Dendritic cell treated with granulocyte-macrophage colony-stimulating factor and Interleukin-4, amounts not matched to agents 40 ng/mL and 50 ng/mL, for 4 days (primary cell): ENCODE data around the gene CCNY.

ENCODE experiments used
- H3K27ac Mint-ChIP-seq: one replicate; pipeline ENCODE4 v1.8.0; 2022; ENCODE audit warnings: mild to moderate bottlenecking, mixed read lengths
- H3K27me3 Mint-ChIP-seq: one replicate; pipeline ENCODE4 v1.8.0; 2022; ENCODE audit warnings: mild to moderate bottlenecking, mixed read lengths
- H3K36me3 Mint-ChIP-seq: one replicate; pipeline ENCODE4 v1.8.0; 2022; ENCODE audit warnings: low read depth, mixed read lengths
- H3K4me1 Mint-ChIP-seq: one replicate; pipeline ENCODE4 v1.8.0; 2022; ENCODE audit warnings: low read depth, mixed read lengths
- H3K4me3 Mint-ChIP-seq: one replicate; pipeline ENCODE4 v1.8.0; 2022; ENCODE audit warnings: mild to moderate bottlenecking, moderate library complexity, mixed read lengths
- H3K9me3 Mint-ChIP-seq: one replicate; pipeline ENCODE4 v1.8.0; 2022; ENCODE audit warnings: mixed read lengths
- intact Hi-C: fragments of 100-400 bp; cut with micrococcal nuclease; formaldehyde crosslinking; loops from one replicate; pipeline ENCODE4 v1.15.0; 2022

Gene CCNY

GRCh38 chr10:35390161-35390840 lies 54.0 kb downstream of the CCNY start:
- Mint-ChIP-seq H3K9me3 (peaks cover 16% of the 10 kb centered on the region), H3K27me3 (no peaks in the 10 kb centered on the region), H3K4me3 (no peak overlapping the region), H3K27ac (no peak overlapping the region), H3K4me1 (peaks cover 64% of the 10 kb centered on the region), H3K36me3 (peaks cover 28% of the 10 kb centered on the region)
- intact Hi-C loops, result no loop called here

GRCh38 chr10:35390843-35391152 lies 54.5 kb downstream of the CCNY start:
- no peak overlapping the region for H3K4me3 Mint-ChIP-seq
- peaks cover 65% of the 10 kb centered on the region for H3K4me1 Mint-ChIP-seq
- no peaks in the 10 kb centered on the region for H3K27me3 Mint-ChIP-seq
- H3K9me3 Mint-ChIP-seq, result peaks cover 16% of the 10 kb centered on the region
- H3K36me3 Mint-ChIP-seq, result peaks cover 28% of the 10 kb centered on the region
- intact Hi-C loops, result no loop called here
- H3K27ac Mint-ChIP-seq, result peak overlapping the region; percentile 25

- Mint-ChIP-seq H3K27me3 (no peaks in the 10 kb centered on the region), H3K36me3 (peaks cover 27% of the 10 kb centered on the region), H3K9me3 (peaks cover 16% of the 10 kb centered on the region), H3K4me1 (peaks cover 65% of the 10 kb centered on the region), H3K27ac (peak overlapping the region; percentile 25), H3K4me3 (no peak overlapping the region)
- intact Hi-C loops, result no loop called here
These were observed 55.0 kb downstream of the CCNY start for GRCh38 chr10:35391153-35391953.

- H3K4me3 Mint-ChIP-seq, result no peak overlapping the region
- H3K9me3 Mint-ChIP-seq, result peaks cover 16% of the 10 kb centered on the region
- H3K4me1 Mint-ChIP-seq, result peaks cover 65% of the 10 kb centered on the region
- intact Hi-C loops, result no loop called here
- no peaks in the 10 kb centered on the region for H3K27me3 Mint-ChIP-seq
- H3K36me3 Mint-ChIP-seq, result peaks cover 27% of the 10 kb centered on the region
- peak overlapping the region; percentile 25 for H3K27ac Mint-ChIP-seq
These were observed 55.6 kb downstream of the CCNY start for GRCh38 chr10:35391954-35392262.

- Mint-ChIP-seq H3K9me3 (peaks cover 16% of the 10 kb centered on the region), H3K27ac (no peak overlapping the region), H3K36me3 (peaks cover 27% of the 10 kb centered on the region), H3K27me3 (no peaks in the 10 kb centered on the region), H3K4me1 (peaks cover 66% of the 10 kb centered on the region), H3K4me3 (no peak overlapping the region)
- intact Hi-C loops, result no loop called here
These were observed 56.3 kb downstream of the CCNY start for GRCh38 chr10:35392482-35393228.

GRCh38 chr10:35394411-35394851 lies 58.1 kb downstream of the CCNY start:
- Mint-ChIP-seq H3K27ac (no peak overlapping the region), H3K9me3 (peaks cover 16% of the 10 kb centered on the region), H3K36me3 (peaks cover 27% of the 10 kb centered on the region), H3K4me3 (no peak overlapping the region), H3K27me3 (no peaks in the 10 kb centered on the region), H3K4me1 (peaks cover 73% of the 10 kb centered on the region)
- intact Hi-C loops, result no loop called here

- intact Hi-C loops, result no loop called here
- no peak overlapping the region for H3K4me3 Mint-ChIP-seq
- no peak overlapping the region for H3K27ac Mint-ChIP-seq
- no peaks in the 10 kb centered on the region for H3K27me3 Mint-ChIP-seq
- peaks cover 27% of the 10 kb centered on the region for H3K36me3 Mint-ChIP-seq
- peaks cover 78% of the 10 kb centered on the region for H3K4me1 Mint-ChIP-seq
- peaks cover 16% of the 10 kb centered on the region for H3K9me3 Mint-ChIP-seq
These were observed 58.6 kb downstream of the CCNY start for GRCh38 chr10:35394934-35395333.

- intact Hi-C loops, result no loop called here
- peaks cover 12% of the 10 kb centered on the region for H3K36me3 Mint-ChIP-seq
- H3K27ac Mint-ChIP-seq, result no peak overlapping the region
- H3K4me3 Mint-ChIP-seq, result no peak overlapping the region
- peaks cover 69% of the 10 kb centered on the region for H3K4me1 Mint-ChIP-seq
- no peaks in the 10 kb centered on the region for H3K27me3 Mint-ChIP-seq
- H3K9me3 Mint-ChIP-seq, result peaks cover 1% of the 10 kb centered on the region
These were observed 60.5 kb downstream of the CCNY start for GRCh38 chr10:35396560-35397434.

- Mint-ChIP-seq H3K4me3 (no peak overlapping the region), H3K36me3 (peaks cover 12% of the 10 kb centered on the region), H3K27ac (no peak overlapping the region), H3K9me3 (no peaks in the 10 kb centered on the region), H3K4me1 (peaks cover 58% of the 10 kb centered on the region), H3K27me3 (no peaks in the 10 kb centered on the region)
- intact Hi-C loops, result no loop called here
These were observed 61.6 kb downstream of the CCNY start for GRCh38 chr10:35397953-35398352.

GRCh38 chr10:35398355-35398754 lies 62.0 kb downstream of the CCNY start:
- Mint-ChIP-seq H3K36me3 (peaks cover 12% of the 10 kb centered on the region), H3K27me3 (no peaks in the 10 kb centered on the region), H3K9me3 (no peaks in the 10 kb centered on the region), H3K4me3 (no peak overlapping the region), H3K4me1 (peaks cover 54% of the 10 kb centered on the region), H3K27ac (no peak overlapping the region)
- intact Hi-C loops, result no loop called here

GRCh38 chr10:35398908-35399307 lies 62.6 kb downstream of the CCNY start:
- Mint-ChIP-seq H3K27me3 (no peaks in the 10 kb centered on the region), H3K36me3 (peaks cover 12% of the 10 kb centered on the region), H3K9me3 (no peaks in the 10 kb centered on the region), H3K4me3 (no peak overlapping the region), H3K4me1 (peaks cover 50% of the 10 kb centered on the region), H3K27ac (no peak overlapping the region)
- intact Hi-C loops, result no loop called here

GRCh38 chr10:35399414-35400009 lies 63.2 kb downstream of the CCNY start:
- peaks cover 12% of the 10 kb centered on the region for H3K36me3 Mint-ChIP-seq
- H3K4me3 Mint-ChIP-seq, result no peak overlapping the region
- H3K27me3 Mint-ChIP-seq, result no peaks in the 10 kb centered on the region
- no peak overlapping the region for H3K27ac Mint-ChIP-seq
- intact Hi-C loops, result no loop called here
- peaks cover 50% of the 10 kb centered on the region for H3K4me1 Mint-ChIP-seq
- no peaks in the 10 kb centered on the region for H3K9me3 Mint-ChIP-seq

GRCh38 chr10:35400595-35401268 lies 64.4 kb downstream of the CCNY start:
- H3K27ac Mint-ChIP-seq, result no peak overlapping the region
- H3K27me3 Mint-ChIP-seq, result no peaks in the 10 kb centered on the region
- H3K4me1 Mint-ChIP-seq, result peaks cover 42% of the 10 kb centered on the region
- no peaks in the 10 kb centered on the region for H3K9me3 Mint-ChIP-seq
- intact Hi-C loops, result no loop called here
- H3K4me3 Mint-ChIP-seq, result no peak overlapping the region
- H3K36me3 Mint-ChIP-seq, result peaks cover 5% of the 10 kb centered on the region
